HEK293 (cell line): ENCODE measurements around the gene DBNL.

Experiments
- CTCF ChIA-PET: fragments of 350-600 bp; formaldehyde crosslinking; extraction: SDS; loops from one replicate; lab custom pipeline; 2021; ENCODE audit warnings: antibody characterized with exemption; lab: Yijun Ruan, JAX
- POLR2A ChIA-PET: fragments of 300-600 bp; formaldehyde crosslinking; extraction: SDS; loops from one replicate; lab custom pipeline; 2020; ENCODE audit warnings: antibody characterized with exemption, inconsistent platforms; lab: Yijun Ruan, JAX
- H3K27ac ChIP-seq: fragments of 200-500 bp; sonication (Bioruptor generic); 2 replicates; pipeline ENCODE4 v1.5.1; 2014; ENCODE audit warnings: low read depth, low read length, control low read depth, inconsistent platforms; ENCODE audit errors: extremely low read depth
- H3K36me3 ChIP-seq, 2 experiments: fragments of 200-500 bp in 1 of 2; sonication (Bioruptor generic) in 1 of 2; 1 replicate in 1 of 2; 2 replicates in 1 of 2; pipeline ENCODE4 v1.5.1; 2014 to 2017; ENCODE audit warnings: inconsistent platforms in 2 of 2, low read length in 2 of 2; ENCODE audit not compliant: control insufficient read depth in 2 of 2, insufficient read depth in 1 of 2
- H3K4me1 ChIP-seq: fragments of 200-500 bp; sonication (Bioruptor generic); 2 replicates; pipeline ENCODE4 v1.5.1; 2014; ENCODE audit warnings: mild to moderate bottlenecking, low read length, inconsistent platforms; ENCODE audit not compliant: control insufficient read depth, insufficient read depth
- H3K4me3 ChIP-seq: 2 replicates; pipeline ENCODE4 v1.5.1; 2011; ENCODE audit warnings: low read depth, mild to moderate bottlenecking, control low read depth, low read length, moderate library complexity
- H3K9me3 ChIP-seq: fragments of 200-500 bp; sonication (Bioruptor generic); 2 replicates; pipeline ENCODE4 v1.5.1; 2014; ENCODE audit warnings: low read depth, low read length, inconsistent platforms; ENCODE audit not compliant: control insufficient read depth, insufficient read depth
- SP2 ChIP-seq: fragments of 450-650 bp; formaldehyde crosslinking; IDR thresholded peaks from 2 replicates; pipeline ENCODE4 v1.5.1; 2016; ENCODE audit warnings: missing biosample characterization, missing genetic modification characterization
- ZBTB8A ChIP-seq: fragments of 450-650 bp; formaldehyde crosslinking; IDR thresholded peaks from 2 replicates; pipeline ENCODE4 v1.5.1; 2016; ENCODE audit warnings: missing biosample characterization, missing genetic modification characterization
- ZFP37 ChIP-seq: fragments of 450-650 bp; formaldehyde crosslinking; IDR thresholded peaks from 2 replicates; pipeline ENCODE4 v1.5.1; 2016; ENCODE audit warnings: missing biosample characterization, missing genetic modification characterization
- ZNF121 ChIP-seq: fragments of 450-650 bp; formaldehyde crosslinking; IDR thresholded peaks from 2 replicates; pipeline ENCODE4 v1.5.1; 2016; ENCODE audit warnings: missing biosample characterization, missing genetic modification characterization
- ZNF274 ChIP-seq, 2 experiments: fragments of 200-500 bp in 1 of 2; fragments of 450-650 bp in 1 of 2; sonication (Bioruptor generic) in 1 of 2; formaldehyde crosslinking in 1 of 2; IDR thresholded peaks; 2 replicates each; pipeline versions ENCODE4 v1.5.1 to v1.6.1; 2014 to 2016; ENCODE audit warnings: borderline replicate concordance in 1 of 2, inconsistent platforms in 1 of 2, low read length in 1 of 2, missing biosample characterization in 1 of 2, missing genetic modification characterization in 1 of 2
- ZNF37A ChIP-seq: fragments of 450-650 bp; IDR thresholded peaks from 2 replicates; pipeline ENCODE4 v1.5.1; 2018; ENCODE audit warnings: missing biosample characterization, missing genetic modification characterization
- ZNF416 ChIP-seq: fragments of 450-650 bp; formaldehyde crosslinking; IDR thresholded peaks from 2 replicates; pipeline ENCODE4 v1.5.1; 2016; ENCODE audit warnings: missing biosample characterization, missing genetic modification characterization
- ZNF426 ChIP-seq: fragments of 450-650 bp; formaldehyde crosslinking; IDR thresholded peaks from 2 replicates; pipeline ENCODE4 v1.5.1; 2017; ENCODE audit warnings: missing biosample characterization, missing genetic modification characterization, mild to moderate bottlenecking, inconsistent platforms, moderate library complexity
- ZNF473 ChIP-seq: fragments of 450-650 bp; formaldehyde crosslinking; IDR thresholded peaks from 2 replicates; pipeline ENCODE4 v1.5.1; 2017; ENCODE audit warnings: missing biosample characterization, missing genetic modification characterization
- ZNF514 ChIP-seq: fragments of 450-650 bp; formaldehyde crosslinking; IDR thresholded peaks from 2 replicates; pipeline ENCODE4 v1.5.1; 2016; ENCODE audit warnings: missing biosample characterization, missing genetic modification characterization
- ZNF585B ChIP-seq: fragments of 450-650 bp; formaldehyde crosslinking; IDR thresholded peaks from 2 replicates; pipeline ENCODE4 v1.5.1; 2016; ENCODE audit warnings: missing biosample characterization, missing genetic modification characterization
- ZNF624 ChIP-seq: fragments of 450-650 bp; formaldehyde crosslinking; IDR thresholded peaks from 2 replicates; pipeline ENCODE4 v1.5.1; 2017; ENCODE audit warnings: missing biosample characterization, missing genetic modification characterization
- ZNF677 ChIP-seq: fragments of 450-650 bp; IDR thresholded peaks from 2 replicates; pipeline ENCODE4 v1.5.0; 2018; ENCODE audit warnings: missing biosample characterization, mild to moderate bottlenecking, missing genetic modification characterization, moderate library complexity
- ZNF701 ChIP-seq: fragments of 450-650 bp; formaldehyde crosslinking; IDR thresholded peaks from 2 replicates; pipeline ENCODE4 v1.5.1; 2016; ENCODE audit warnings: missing biosample characterization, missing genetic modification characterization
- ZNF76 ChIP-seq: fragments of 450-650 bp; formaldehyde crosslinking; IDR thresholded peaks from 2 replicates; pipeline ENCODE4; 2016; ENCODE audit warnings: low read depth, missing biosample characterization, missing genetic modification characterization, borderline replicate concordance
- ZSCAN23 ChIP-seq: fragments of 450-650 bp; formaldehyde crosslinking; IDR thresholded peaks from 2 replicates; pipeline ENCODE4 v1.5.1; 2016; ENCODE audit warnings: missing biosample characterization, missing genetic modification characterization
- TF ChIP-seq, protein P1 (sequence below): fragments of 450-650 bp; formaldehyde crosslinking; IDR thresholded peaks from 2 replicates; pipeline ENCODE4 v1.5.1; 2016; ENCODE audit warnings: missing biosample characterization, missing genetic modification characterization
- TF ChIP-seq, protein P2 (sequence below): fragments of 450-650 bp; formaldehyde crosslinking; IDR thresholded peaks from 2 replicates; pipeline ENCODE4 v1.5.1; 2016; ENCODE audit warnings: missing biosample characterization, missing genetic modification characterization
- TF ChIP-seq, protein P3 (sequence below): fragments of 450-650 bp; formaldehyde crosslinking; conservative IDR thresholded peaks from 2 replicates; pipeline ENCODE4 v1.5.1; 2016; ENCODE audit warnings: low read depth, missing biosample characterization, missing genetic modification characterization
- TF ChIP-seq, protein P4 (sequence below): fragments of 450-650 bp; formaldehyde crosslinking; IDR thresholded peaks from 2 replicates; pipeline ENCODE4 v1.5.1; 2016; ENCODE audit warnings: missing biosample characterization, missing genetic modification characterization, borderline replicate concordance
- TF ChIP-seq, protein P5 (sequence below): fragments of 450-650 bp; formaldehyde crosslinking; IDR thresholded peaks from 2 replicates; pipeline ENCODE4 v1.5.1; 2017; ENCODE audit warnings: missing biosample characterization, missing genetic modification characterization

The DBNL gene

DNA sequence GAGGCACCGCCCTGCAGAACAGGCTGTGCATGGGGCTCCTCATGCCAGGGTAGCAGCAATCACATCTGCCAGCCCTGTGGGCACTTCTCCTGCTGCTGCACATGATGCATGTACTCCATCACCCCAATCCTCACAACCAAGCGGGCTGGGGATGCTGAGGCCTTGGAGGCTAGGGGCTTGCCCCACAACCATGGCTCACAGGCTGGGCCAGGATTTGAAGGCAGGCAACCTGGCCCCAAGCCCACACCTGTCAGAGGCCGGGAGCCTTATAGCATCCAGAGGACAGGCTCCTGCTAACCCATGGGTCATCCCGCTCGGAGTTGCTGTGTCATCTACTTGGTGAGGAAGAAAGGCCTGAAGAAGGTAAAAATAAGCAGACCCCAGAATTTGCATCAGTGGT is 35.6 kb downstream of the DBNL start (continued):
- TF ChIP-seq, protein P1, sequence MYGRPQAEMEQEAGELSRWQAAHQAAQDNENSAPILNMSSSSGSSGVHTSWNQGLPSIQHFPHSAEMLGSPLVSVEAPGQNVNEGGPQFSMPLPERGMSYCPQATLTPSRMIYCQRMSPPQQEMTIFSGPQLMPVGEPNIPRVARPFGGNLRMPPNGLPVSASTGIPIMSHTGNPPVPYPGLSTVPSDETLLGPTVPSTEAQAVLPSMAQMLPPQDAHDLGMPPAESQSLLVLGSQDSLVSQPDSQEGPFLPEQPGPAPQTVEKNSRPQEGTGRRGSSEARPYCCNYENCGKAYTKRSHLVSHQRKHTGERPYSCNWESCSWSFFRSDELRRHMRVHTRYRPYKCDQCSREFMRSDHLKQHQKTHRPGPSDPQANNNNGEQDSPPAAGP (tag by site-specific recombination): no peak
- TF ChIP-seq ZNF677 (no peak), ZSCAN23 (no peak), ZNF426 (no peak), ZFP37 (no peak), ZNF416 (tag by site-specific recombination) (no peak), ZNF76 (tag by site-specific recombination) (no peak)
- TF ChIP-seq, protein P2, sequence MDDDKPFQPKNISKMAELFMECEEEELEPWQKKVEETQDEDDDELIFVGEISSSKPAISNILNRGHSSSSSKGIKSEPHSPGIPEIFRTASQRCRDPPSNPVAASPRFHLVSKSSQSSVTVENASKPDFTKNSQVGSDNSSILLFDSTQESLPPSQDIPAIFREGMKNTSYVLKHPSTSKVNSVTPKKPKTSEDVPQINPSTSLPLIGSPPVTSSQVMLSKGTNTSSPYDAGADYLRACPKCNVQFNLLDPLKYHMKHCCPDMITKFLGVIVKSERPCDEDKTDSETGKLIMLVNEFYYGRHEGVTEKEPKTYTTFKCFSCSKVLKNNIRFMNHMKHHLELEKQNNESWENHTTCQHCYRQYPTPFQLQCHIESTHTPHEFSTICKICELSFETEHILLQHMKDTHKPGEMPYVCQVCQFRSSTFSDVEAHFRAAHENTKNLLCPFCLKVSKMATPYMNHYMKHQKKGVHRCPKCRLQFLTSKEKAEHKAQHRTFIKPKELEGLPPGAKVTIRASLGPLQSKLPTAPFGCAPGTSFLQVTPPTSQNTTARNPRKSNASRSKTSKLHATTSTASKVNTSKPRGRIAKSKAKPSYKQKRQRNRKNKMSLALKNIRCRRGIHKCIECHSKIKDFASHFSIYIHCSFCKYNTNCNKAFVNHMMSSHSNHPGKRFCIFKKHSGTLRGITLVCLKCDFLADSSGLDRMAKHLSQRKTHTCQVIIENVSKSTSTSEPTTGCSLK (tag by site-specific recombination): no peak

DNA sequence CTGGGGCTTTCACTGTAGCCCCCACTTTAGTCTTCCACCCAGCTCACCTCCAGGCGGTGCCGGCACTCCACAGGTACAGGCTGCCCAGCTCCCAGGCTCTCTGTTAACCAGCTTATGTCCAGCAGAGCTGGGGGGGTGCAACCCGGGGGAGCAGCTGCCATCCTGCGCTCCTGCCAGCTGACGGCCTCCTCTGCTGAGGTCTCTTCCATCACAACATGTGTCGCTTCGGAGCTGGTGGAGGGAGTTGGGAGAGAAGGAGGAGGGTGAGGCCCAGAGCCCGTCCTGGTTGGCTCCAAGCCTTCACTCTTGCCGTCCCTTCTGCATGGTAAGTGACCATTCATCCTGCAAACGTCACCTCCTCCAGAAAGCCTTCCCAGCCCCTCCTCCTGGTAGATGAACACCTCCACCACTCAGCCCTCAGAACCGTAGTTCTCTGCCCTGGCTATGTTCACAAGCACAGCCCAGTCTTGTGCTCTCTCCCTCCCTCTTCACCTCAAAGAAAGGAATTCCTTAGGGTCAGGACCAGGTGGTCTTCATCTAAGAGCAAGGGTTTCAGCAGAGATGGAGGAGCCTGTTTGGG is 36.3 kb downstream of the DBNL start:
- TF ChIP-seq ZBTB8A (tag by site-specific recombination): no peak
- no peak for TF ChIP-seq ZNF473 (tag by site-specific recombination)
- TF ChIP-seq, protein P3, sequence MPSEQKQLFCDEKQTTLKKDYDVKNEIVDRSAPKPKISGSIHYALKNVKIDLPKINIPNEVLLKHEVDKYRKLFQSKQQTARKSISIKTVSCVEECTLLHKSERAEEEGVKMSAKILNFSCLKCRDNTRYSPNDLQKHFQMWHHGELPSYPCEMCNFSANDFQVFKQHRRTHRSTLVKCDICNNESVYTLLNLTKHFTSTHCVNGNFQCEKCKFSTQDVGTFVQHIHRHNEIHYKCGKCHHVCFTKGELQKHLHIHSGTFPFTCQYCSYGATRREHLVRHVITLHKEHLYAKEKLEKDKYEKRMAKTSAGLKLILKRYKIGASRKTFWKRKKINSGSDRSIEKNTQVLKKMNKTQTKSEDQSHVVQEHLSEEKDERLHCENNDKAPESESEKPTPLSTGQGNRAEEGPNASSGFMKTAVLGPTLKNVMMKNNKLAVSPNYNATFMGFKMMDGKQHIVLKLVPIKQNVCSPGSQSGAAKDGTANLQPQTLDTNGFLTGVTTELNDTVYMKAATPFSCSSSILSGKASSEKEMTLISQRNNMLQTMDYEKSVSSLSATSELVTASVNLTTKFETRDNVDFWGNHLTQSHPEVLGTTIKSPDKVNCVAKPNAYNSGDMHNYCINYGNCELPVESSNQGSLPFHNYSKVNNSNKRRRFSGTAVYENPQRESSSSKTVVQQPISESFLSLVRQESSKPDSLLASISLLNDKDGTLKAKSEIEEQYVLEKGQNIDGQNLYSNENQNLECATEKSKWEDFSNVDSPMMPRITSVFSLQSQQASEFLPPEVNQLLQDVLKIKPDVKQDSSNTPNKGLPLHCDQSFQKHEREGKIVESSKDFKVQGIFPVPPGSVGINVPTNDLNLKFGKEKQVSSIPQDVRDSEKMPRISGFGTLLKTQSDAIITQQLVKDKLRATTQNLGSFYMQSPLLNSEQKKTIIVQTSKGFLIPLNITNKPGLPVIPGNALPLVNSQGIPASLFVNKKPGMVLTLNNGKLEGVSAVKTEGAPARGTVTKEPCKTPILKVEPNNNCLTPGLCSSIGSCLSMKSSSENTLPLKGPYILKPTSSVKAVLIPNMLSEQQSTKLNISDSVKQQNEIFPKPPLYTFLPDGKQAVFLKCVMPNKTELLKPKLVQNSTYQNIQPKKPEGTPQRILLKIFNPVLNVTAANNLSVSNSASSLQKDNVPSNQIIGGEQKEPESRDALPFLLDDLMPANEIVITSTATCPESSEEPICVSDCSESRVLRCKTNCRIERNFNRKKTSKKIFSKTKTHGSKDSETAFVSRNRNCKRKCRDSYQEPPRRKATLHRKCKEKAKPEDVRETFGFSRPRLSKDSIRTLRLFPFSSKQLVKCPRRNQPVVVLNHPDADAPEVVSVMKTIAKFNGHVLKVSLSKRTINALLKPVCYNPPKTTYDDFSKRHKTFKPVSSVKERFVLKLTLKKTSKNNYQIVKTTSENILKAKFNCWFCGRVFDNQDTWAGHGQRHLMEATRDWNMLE (tag by site-specific recombination): no peak
- TF ChIP-seq, protein P4, sequence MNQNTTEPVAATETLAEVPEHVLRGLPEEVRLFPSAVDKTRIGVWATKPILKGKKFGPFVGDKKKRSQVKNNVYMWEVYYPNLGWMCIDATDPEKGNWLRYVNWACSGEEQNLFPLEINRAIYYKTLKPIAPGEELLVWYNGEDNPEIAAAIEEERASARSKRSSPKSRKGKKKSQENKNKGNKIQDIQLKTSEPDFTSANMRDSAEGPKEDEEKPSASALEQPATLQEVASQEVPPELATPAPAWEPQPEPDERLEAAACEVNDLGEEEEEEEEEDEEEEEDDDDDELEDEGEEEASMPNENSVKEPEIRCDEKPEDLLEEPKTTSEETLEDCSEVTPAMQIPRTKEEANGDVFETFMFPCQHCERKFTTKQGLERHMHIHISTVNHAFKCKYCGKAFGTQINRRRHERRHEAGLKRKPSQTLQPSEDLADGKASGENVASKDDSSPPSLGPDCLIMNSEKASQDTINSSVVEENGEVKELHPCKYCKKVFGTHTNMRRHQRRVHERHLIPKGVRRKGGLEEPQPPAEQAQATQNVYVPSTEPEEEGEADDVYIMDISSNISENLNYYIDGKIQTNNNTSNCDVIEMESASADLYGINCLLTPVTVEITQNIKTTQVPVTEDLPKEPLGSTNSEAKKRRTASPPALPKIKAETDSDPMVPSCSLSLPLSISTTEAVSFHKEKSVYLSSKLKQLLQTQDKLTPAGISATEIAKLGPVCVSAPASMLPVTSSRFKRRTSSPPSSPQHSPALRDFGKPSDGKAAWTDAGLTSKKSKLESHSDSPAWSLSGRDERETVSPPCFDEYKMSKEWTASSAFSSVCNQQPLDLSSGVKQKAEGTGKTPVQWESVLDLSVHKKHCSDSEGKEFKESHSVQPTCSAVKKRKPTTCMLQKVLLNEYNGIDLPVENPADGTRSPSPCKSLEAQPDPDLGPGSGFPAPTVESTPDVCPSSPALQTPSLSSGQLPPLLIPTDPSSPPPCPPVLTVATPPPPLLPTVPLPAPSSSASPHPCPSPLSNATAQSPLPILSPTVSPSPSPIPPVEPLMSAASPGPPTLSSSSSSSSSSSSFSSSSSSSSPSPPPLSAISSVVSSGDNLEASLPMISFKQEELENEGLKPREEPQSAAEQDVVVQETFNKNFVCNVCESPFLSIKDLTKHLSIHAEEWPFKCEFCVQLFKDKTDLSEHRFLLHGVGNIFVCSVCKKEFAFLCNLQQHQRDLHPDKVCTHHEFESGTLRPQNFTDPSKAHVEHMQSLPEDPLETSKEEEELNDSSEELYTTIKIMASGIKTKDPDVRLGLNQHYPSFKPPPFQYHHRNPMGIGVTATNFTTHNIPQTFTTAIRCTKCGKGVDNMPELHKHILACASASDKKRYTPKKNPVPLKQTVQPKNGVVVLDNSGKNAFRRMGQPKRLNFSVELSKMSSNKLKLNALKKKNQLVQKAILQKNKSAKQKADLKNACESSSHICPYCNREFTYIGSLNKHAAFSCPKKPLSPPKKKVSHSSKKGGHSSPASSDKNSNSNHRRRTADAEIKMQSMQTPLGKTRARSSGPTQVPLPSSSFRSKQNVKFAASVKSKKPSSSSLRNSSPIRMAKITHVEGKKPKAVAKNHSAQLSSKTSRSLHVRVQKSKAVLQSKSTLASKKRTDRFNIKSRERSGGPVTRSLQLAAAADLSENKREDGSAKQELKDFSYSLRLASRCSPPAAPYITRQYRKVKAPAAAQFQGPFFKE (tag by site-specific recombination): no peak
- TF ChIP-seq ZNF121 (tag by site-specific recombination): no peak
- TF ChIP-seq, protein P5, sequence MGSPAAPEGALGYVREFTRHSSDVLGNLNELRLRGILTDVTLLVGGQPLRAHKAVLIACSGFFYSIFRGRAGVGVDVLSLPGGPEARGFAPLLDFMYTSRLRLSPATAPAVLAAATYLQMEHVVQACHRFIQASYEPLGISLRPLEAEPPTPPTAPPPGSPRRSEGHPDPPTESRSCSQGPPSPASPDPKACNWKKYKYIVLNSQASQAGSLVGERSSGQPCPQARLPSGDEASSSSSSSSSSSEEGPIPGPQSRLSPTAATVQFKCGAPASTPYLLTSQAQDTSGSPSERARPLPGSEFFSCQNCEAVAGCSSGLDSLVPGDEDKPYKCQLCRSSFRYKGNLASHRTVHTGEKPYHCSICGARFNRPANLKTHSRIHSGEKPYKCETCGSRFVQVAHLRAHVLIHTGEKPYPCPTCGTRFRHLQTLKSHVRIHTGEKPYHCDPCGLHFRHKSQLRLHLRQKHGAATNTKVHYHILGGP (tag by site-specific recombination): no peak
- TF ChIP-seq SP2 (tag by site-specific recombination): no peak
- TF ChIP-seq ZNF514 (tag by site-specific recombination): no peak
- TF ChIP-seq ZNF37A (tag by site-specific recombination): no peak
- TF ChIP-seq ZNF624 (tag by site-specific recombination): no peak
- no peak for TF ChIP-seq ZNF585B (tag by site-specific recombination)
- no peak for TF ChIP-seq ZNF274 (IDR thresholded peaks at IDR 0.05; ENCODE audit: low read length)
- no peak for TF ChIP-seq ZNF274 (tag by site-specific recombination; IDR thresholded peaks at IDR 0.05; ENCODE audit: borderline replicate concordance)
- TF ChIP-seq ZNF701 (tag by site-specific recombination): no peak
- Histone ChIP-seq H3K9me3 (no peaks in the 10 kb centered on the region), H3K27ac (no peak overlapping the region), H3K4me3 (no peak overlapping the region), H3K36me3 (peaks cover 4 to 50% of the 10 kb centered on the region in 2 experiments; a peak in 2 of 3 replicates), H3K4me1 (no peaks in the 10 kb centered on the region)
- ChIA-PET POLR2A (no interaction called here), CTCF (interaction anchor here (0.6 kb wide), 1 partner anchor 12 kb away, joined by 3 read pairs; no protein-coding TSS in a partner anchor)
